H1 (cell line): ENCODE data around the gene S100A13. TPM values are rescaled to one million over a fixed set of nuclear protein-coding genes. Genes with fewer than 3 reads are reported as not detected.

Source experiments
- CTCF ChIA-PET: fragments of 300-600 bp; sonication (Branson Sonifier 250); formaldehyde crosslinking; loops from one replicate; lab custom pipeline; 2021; ENCODE audit not compliant: partially characterized antibody; lab: Charles Lee
- POLR2A ChIA-PET: fragments of 300-600 bp; sonication (Branson Sonifier 250); formaldehyde crosslinking; loops from one replicate; lab custom pipeline; 2021; ENCODE audit warnings: inconsistent platforms; ENCODE audit not compliant: partially characterized antibody; lab: Charles Lee
- DNase-seq, 2 experiments: peaks; one replicate each; pipeline versions ENCODE4 v3.0.0 to v3.0.0-alpha.2; 2010 to 2022; ENCODE audit warnings: low spot score in 2 of 2, low read depth in 1 of 2, mixed read lengths in 1 of 2
- FAIRE-seq: peaks from 2 replicates; lab custom pipeline; 2011; peaks lifted over from hg19 to GRCh38; lab: Jason Lieb, UNC
- H2AFZ ChIP-seq: 2 replicates; pipeline ENCODE4 v1.8.1; 2012; ENCODE audit warnings: low read length, inconsistent platforms
- H2AK5ac ChIP-seq: 2 replicates; pipeline ENCODE4 v1.6.1; 2013; ENCODE audit warnings: low read depth, low read length
- H2BK120ac ChIP-seq: replicated peaks from 2 replicates; pipeline ENCODE3; 2013; ENCODE audit warnings: low read depth, low read length, inconsistent platforms
- H2BK12ac ChIP-seq: 2 replicates; pipeline ENCODE4 v1.6.1; 2013; ENCODE audit warnings: low read depth, low read length
- H2BK15ac ChIP-seq: 2 replicates; pipeline ENCODE4 v1.6.1; 2013; ENCODE audit warnings: low read length
- H2BK20ac ChIP-seq: 2 replicates; pipeline ENCODE4 v1.6.1; 2013; ENCODE audit warnings: low read length
- H2BK5ac ChIP-seq: 2 replicates; pipeline ENCODE4 v1.6.1; 2013; ENCODE audit warnings: low read depth, low read length
- H3K14ac ChIP-seq: 2 replicates; pipeline ENCODE4 v1.6.1; 2013; ENCODE audit warnings: inconsistent platforms; ENCODE audit not compliant: insufficient read length
- H3K18ac ChIP-seq: 2 replicates; pipeline ENCODE4 v1.6.1; 2013; ENCODE audit warnings: low read length; ENCODE audit errors: extremely low read depth
- H3K23ac ChIP-seq: 2 replicates; pipeline ENCODE4 v1.6.1; 2013; ENCODE audit warnings: inconsistent platforms; ENCODE audit not compliant: insufficient read length
- H3K23me2 ChIP-seq: 2 replicates; pipeline ENCODE4 v1.6.1; 2013; ENCODE audit warnings: low read depth, low read length
- H3K27ac ChIP-seq: 2 replicates; pipeline ENCODE4 v1.6.1; 2011; ENCODE audit warnings: low read depth, low read length, inconsistent platforms
- H3K27me3 ChIP-seq, 4 experiments: replicated peaks in 1 of 4; 1 replicate in 1 of 4; 2 replicates in 3 of 4; pipeline versions ENCODE4 v1.6.1 to v1.8.1; 2011 to 2013; ENCODE audit warnings: low read length in 3 of 4, mild to moderate bottlenecking in 3 of 4, inconsistent platforms in 2 of 4, mixed read lengths in 2 of 4, moderate library complexity in 1 of 4; ENCODE audit not compliant: control insufficient read depth in 3 of 4, insufficient read depth in 3 of 4; ENCODE audit errors: extremely low read depth in 1 of 4
- H3K36me3 ChIP-seq, 4 experiments: 2 replicates each; pipeline versions ENCODE4 v1.6.1 to v1.8.1; 2011 to 2013; ENCODE audit warnings: mild to moderate bottlenecking in 4 of 4, low read length in 3 of 4, moderate library complexity in 2 of 4, control low read depth in 1 of 4, inconsistent platforms in 1 of 4; ENCODE audit not compliant: insufficient read depth in 4 of 4, control insufficient read depth in 2 of 4
- H3K4ac ChIP-seq: replicated peaks from 2 replicates; pipeline ENCODE3; 2013; ENCODE audit warnings: low read length, low read depth, mixed read lengths, inconsistent platforms; ENCODE audit not compliant: insufficient read length
- H3K4me1 ChIP-seq, 4 experiments: replicated peaks in 1 of 4; 1 replicate in 1 of 4; 2 replicates in 3 of 4; pipeline versions ENCODE4 v1.6.1 to v1.8.1; 2011 to 2013; ENCODE audit warnings: low read length in 3 of 4, inconsistent platforms in 2 of 4, mixed read lengths in 1 of 4; ENCODE audit not compliant: insufficient read depth in 4 of 4, control insufficient read depth in 3 of 4
- H3K4me2 ChIP-seq, 2 experiments: 2 replicates each; pipeline versions ENCODE4 v1.6.1 to v1.8.1; 2011 to 2013; ENCODE audit warnings: low read depth in 2 of 2, low read length in 2 of 2, control low read depth in 1 of 2, inconsistent platforms in 1 of 2, mild to moderate bottlenecking in 1 of 2; ENCODE audit not compliant: insufficient read depth in 1 of 2
- H3K4me3 ChIP-seq, 4 experiments: fragments of 200-600, 300-600 bp in 1 of 4; sonication (generic), shearing (Covaris generic), sonication (Bioruptor Twin) in 1 of 4; 2 replicates each; pipeline versions ENCODE4 v1.5.1 to v1.8.1; 2011 to 2016; ENCODE audit warnings: low read length in 4 of 4, low read depth in 3 of 4, control low read depth in 2 of 4, inconsistent platforms in 2 of 4, mild to moderate bottlenecking in 2 of 4, mixed read lengths in 1 of 4, moderate library complexity in 1 of 4; ENCODE audit not compliant: insufficient read depth in 2 of 4; ENCODE audit errors: extremely low read depth in 1 of 4
- H3K56ac ChIP-seq: replicated peaks from 2 replicates; pipeline ENCODE3; 2013; ENCODE audit warnings: low read depth, mild to moderate bottlenecking, mixed read lengths, low read length, inconsistent platforms; ENCODE audit not compliant: insufficient read length
- H3K79me1 ChIP-seq: 2 replicates; pipeline ENCODE4 v1.6.1; 2013; ENCODE audit warnings: low read depth, low read length, control low read depth
- H3K79me2 ChIP-seq, 2 experiments: 2 replicates each; pipeline versions ENCODE4 v1.6.1 to v1.8.1; 2012 to 2013; ENCODE audit warnings: low read length in 2 of 2, mild to moderate bottlenecking in 2 of 2, inconsistent platforms in 1 of 2; ENCODE audit not compliant: insufficient read depth in 2 of 2, control insufficient read depth in 1 of 2
- H3K9ac ChIP-seq, 4 experiments: replicated peaks in 1 of 4; 1 replicate in 1 of 4; 2 replicates in 3 of 4; pipeline versions ENCODE4 v1.6.1 to v1.8.1; 2011 to 2013; ENCODE audit warnings: low read depth in 3 of 4, low read length in 3 of 4, control low read depth in 2 of 4, mild to moderate bottlenecking in 2 of 4, moderate library complexity in 2 of 4, inconsistent platforms in 1 of 4; ENCODE audit errors: extremely low read depth in 1 of 4
- H3K9me3 ChIP-seq, 2 experiments: 2 replicates each; pipeline versions ENCODE4 v1.6.1 to v1.8.1; 2012 to 2013; ENCODE audit warnings: mild to moderate bottlenecking in 2 of 2, moderate library complexity in 2 of 2, control low read depth in 1 of 2, inconsistent platforms in 1 of 2, low read depth in 1 of 2, low read length in 1 of 2, mixed read lengths in 1 of 2; ENCODE audit not compliant: insufficient read depth in 2 of 2
- H4K20me1 ChIP-seq, 2 experiments: replicated peaks in 1 of 2; 2 replicates each; pipeline versions ENCODE3 to v1.8.1; 2011 to 2013; ENCODE audit warnings: inconsistent platforms in 2 of 2, low read length in 2 of 2, mild to moderate bottlenecking in 1 of 2; ENCODE audit not compliant: insufficient read depth in 2 of 2, control insufficient read depth in 1 of 2
- H4K5ac ChIP-seq: 2 replicates; pipeline ENCODE4 v1.6.1; 2013; ENCODE audit warnings: low read length, low read depth, mixed read lengths, inconsistent platforms; ENCODE audit not compliant: insufficient read length
- H4K8ac ChIP-seq: 2 replicates; pipeline ENCODE4 v1.8.0; 2013; ENCODE audit warnings: mild to moderate bottlenecking, moderate library complexity, low read length, inconsistent platforms; ENCODE audit not compliant: insufficient read depth; ENCODE audit errors: extremely low read depth
- H4K91ac ChIP-seq: replicated peaks from 2 replicates; pipeline ENCODE3; 2013; ENCODE audit warnings: low read length, mixed read lengths, inconsistent platforms; ENCODE audit not compliant: insufficient read length
- KDM4A ChIP-seq: IDR thresholded peaks from one replicate; pipeline ENCODE4 v1.7.1; 2012; ENCODE audit warnings: low read depth, mild to moderate bottlenecking, moderate library complexity, low read length, inconsistent platforms; ENCODE audit not compliant: severe bottlenecking
- RAD21 ChIP-seq, 2 experiments: IDR thresholded peaks in 1 of 2; conservative IDR thresholded peaks in 1 of 2; 2 replicates each; pipeline ENCODE4 v1.6.1; 2011; ENCODE audit warnings: low read depth in 2 of 2, low read length in 2 of 2, improper control_type of control experiment in 1 of 2, inconsistent platforms in 1 of 2, mild to moderate bottlenecking in 1 of 2, moderate library complexity in 1 of 2
- RBBP5 ChIP-seq: IDR thresholded peaks from 2 replicates; pipeline ENCODE4 v1.7.1; 2012; ENCODE audit warnings: low read depth, mild to moderate bottlenecking, inconsistent platforms, low read length, moderate library complexity, borderline replicate concordance
- WGBS, 2 experiments: shearing (Covaris generic) in 1 of 2; methylation state at CpG; one replicate each; pipeline versions ENCODE4 v1.1.6 to v1.1.7; 2013 to 2015; ENCODE audit warnings: low lambda C conversion rate in 2 of 2, mixed read lengths in 2 of 2, inconsistent platforms in 1 of 2, low coverage in 1 of 2, missing lambda C conversion rate in 1 of 2; ENCODE audit not compliant: insufficient replicate concordance in 2 of 2, insufficient coverage in 1 of 2, insufficient read length in 1 of 2; ENCODE audit errors: extremely low coverage in 1 of 2, missing lambda C conversion rate in 1 of 2; 5-methylcytosine and 5-hydroxymethylcytosine counted together
- polyA plus RNA-seq, 7 experiments: library from polyadenylated mRNA; depleted of rRNA in 3 of 7; stranded (reverse) in 5 of 7; unstranded in 2 of 7; fragments of >200 nt in 5 of 7; fragments of 200-250 nt in 2 of 7; gene quantifications; 1 replicate in 5 of 7; 2 replicates in 1 of 7; 4 replicates in 1 of 7; pipeline versions ENCODE4 v1.2.1 to v1.2.3, GENCODE V29; 2011 to 2013; ENCODE audit warnings: missing spikeins in 2 of 7, mixed read lengths in 2 of 7
- total RNA-seq: library from RNA; stranded (reverse); fragmentation: NEBNext Ultra II Directional; extraction: Animal tissue kit (Norgen Biotek cat#: 25700); gene quantifications from 2 replicates; pipeline ENCODE4 v1.2.1, GENCODE V29; 2021
- TF ChIP-seq, protein P1 (sequence below), 3 experiments: IDR thresholded peaks; 1 replicate in 2 of 3; 2 replicates in 1 of 3; pipeline versions ENCODE4 v1.5.1 to v1.6.1; 2011; ENCODE audit warnings: low read length in 3 of 3, mild to moderate bottlenecking in 3 of 3, inconsistent platforms in 2 of 3, low read depth in 1 of 3, moderate library complexity in 1 of 3; ENCODE audit not compliant: insufficient read depth in 1 of 3; ENCODE audit errors: control extremely low read depth in 1 of 3

Gene S100A13
- total and polyA plus RNA-seq, 2 of the 8 experiments (the other 6 are each of a cell fraction or from before 2014, with no cell fraction given), result 63.6 to 127 TPM

DNA sequence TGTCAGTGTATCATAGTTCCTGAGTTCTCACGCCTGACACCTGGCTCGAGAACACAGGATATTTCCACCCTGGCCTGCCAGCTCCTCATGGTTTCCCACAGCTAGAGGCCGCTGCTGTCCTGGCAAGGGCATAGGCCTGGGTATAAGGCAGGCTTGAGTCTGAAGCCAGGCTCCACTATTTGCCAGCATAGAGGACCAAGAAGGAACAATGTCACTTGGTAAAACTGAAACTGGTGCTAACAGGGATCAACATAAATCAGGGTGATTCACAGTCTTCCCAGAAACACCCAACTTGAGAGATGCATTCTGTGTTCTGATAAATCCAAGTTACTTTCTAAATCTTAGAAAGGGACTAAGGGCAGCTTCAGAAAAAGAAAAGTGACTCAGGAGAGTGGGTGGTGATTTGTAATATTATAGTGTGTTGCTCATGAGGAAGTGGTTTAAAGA is 54.7 kb downstream of the S100A13 start:
- Histone ChIP-seq H2AFZ (no peak overlapping the region), H4K8ac (no peak overlapping the region), H3K79me2 (no peaks in the 10 kb centered on the region), H2BK20ac (no peak overlapping the region), H3K9ac (no peak overlapping the region), H4K20me1 (no peaks in the 10 kb centered on the region), H3K23me2 (peaks cover 2% of the 10 kb centered on the region), H3K14ac (no peak overlapping the region), H3K79me1 (no peaks in the 10 kb centered on the region), H4K91ac (no peak overlapping the region), H3K36me3 (no peaks in the 10 kb centered on the region), H3K27ac (no peak overlapping the region), H3K4me2 (no peak overlapping the region), H3K56ac (no peak overlapping the region), H2BK15ac (no peak overlapping the region), H3K27me3 (0 out of 7 replicates have a peak, but pooled peaks cover 0 to 4% (median 0%) of the 10 kb centered on the region in 4 experiments), H2BK120ac (no peak overlapping the region), H2AK5ac (no peak overlapping the region), H3K9me3 (peaks cover 0 to 10% of the 10 kb centered on the region in 2 experiments; a peak in 1 of 4 replicates), H3K18ac (no peak overlapping the region), H3K23ac (no peak overlapping the region), H3K4me1 (peaks cover 4 to 8% (median 7%) of the 10 kb centered on the region in 4 experiments; a peak in 6 of 7 replicates), H4K5ac (no peak overlapping the region), H3K4ac (no peak overlapping the region), H2BK12ac (no peak overlapping the region), H2BK5ac (no peak overlapping the region), H3K4me3 (no peak overlapping the region)
- TF ChIP-seq KDM4A (no peak), RBBP5 (no peak), RAD21 (IDR thresholded peaks at IDR 0.05 in 1 of 2, conservative IDR thresholded peaks at IDR 0.05 in 1 of 2; ENCODE audit: low read depth in 2 of 2, low read length in 2 of 2) (peak; percentile 93 to 97)
- TF ChIP-seq, protein P1, sequence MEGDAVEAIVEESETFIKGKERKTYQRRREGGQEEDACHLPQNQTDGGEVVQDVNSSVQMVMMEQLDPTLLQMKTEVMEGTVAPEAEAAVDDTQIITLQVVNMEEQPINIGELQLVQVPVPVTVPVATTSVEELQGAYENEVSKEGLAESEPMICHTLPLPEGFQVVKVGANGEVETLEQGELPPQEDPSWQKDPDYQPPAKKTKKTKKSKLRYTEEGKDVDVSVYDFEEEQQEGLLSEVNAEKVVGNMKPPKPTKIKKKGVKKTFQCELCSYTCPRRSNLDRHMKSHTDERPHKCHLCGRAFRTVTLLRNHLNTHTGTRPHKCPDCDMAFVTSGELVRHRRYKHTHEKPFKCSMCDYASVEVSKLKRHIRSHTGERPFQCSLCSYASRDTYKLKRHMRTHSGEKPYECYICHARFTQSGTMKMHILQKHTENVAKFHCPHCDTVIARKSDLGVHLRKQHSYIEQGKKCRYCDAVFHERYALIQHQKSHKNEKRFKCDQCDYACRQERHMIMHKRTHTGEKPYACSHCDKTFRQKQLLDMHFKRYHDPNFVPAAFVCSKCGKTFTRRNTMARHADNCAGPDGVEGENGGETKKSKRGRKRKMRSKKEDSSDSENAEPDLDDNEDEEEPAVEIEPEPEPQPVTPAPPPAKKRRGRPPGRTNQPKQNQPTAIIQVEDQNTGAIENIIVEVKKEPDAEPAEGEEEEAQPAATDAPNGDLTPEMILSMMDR (IDR thresholded peaks at IDR 0.05; ENCODE audit: control extremely low read depth in 1 of 3, insufficient read depth in 1 of 3, low read depth in 1 of 3, low read length in 3 of 3), result peak; percentile 91 to 95 (median 92)
- ChIA-PET CTCF (interaction anchor here (0.7 to 7.5 kb wide), 29 partner anchors 9 to 772 kb away, joined by 3 to 224 read pairs (median 5); partner anchors contain the start of genes CHTOP, S100A1, S100A13 and S100A14), POLR2A (interaction anchor here (0.7 to 2.3 kb wide), 9 partner anchors 14 to 68 kb away, joined by 3 to 19 read pairs (median 4); partner anchors contain the start of genes CHTOP, S100A13, S100A16 and S100A6)
- DNase-seq (peak in 1 of 2 experiments; percentile 43), FAIRE-seq (no peak)
- WGBS, 2 experiments, result 58% methylated on average over 3 of the region's 3 CpGs; no CpG with 5 or more reads in 1 of the 2 experiments
